Nephron progenitor cell (in vitro differentiated cells): Measurements from ENCODE around the gene VPS13A.

ENCODE experiments used
- DNase-seq: peaks from one replicate; pipeline ENCODE4 v3.0.0; 2021
- H3K27ac Mint-ChIP-seq: 2 replicates; pipeline ENCODE4 v1.8.0; 2021; ENCODE audit warnings: mild to moderate bottlenecking, moderate library complexity, mixed read lengths
- H3K27me3 Mint-ChIP-seq: 2 replicates; pipeline ENCODE4 v1.8.0; 2021; ENCODE audit warnings: mild to moderate bottlenecking, low read depth, mixed read lengths; ENCODE audit not compliant: poor library complexity
- H3K36me3 Mint-ChIP-seq: 2 replicates; pipeline ENCODE4 v1.8.0; 2021; ENCODE audit warnings: low read depth, mixed read lengths
- H3K4me1 Mint-ChIP-seq: 2 replicates; pipeline ENCODE4 v1.8.0; 2021; ENCODE audit warnings: mixed read lengths
- H3K4me3 Mint-ChIP-seq: 2 replicates; pipeline ENCODE4 v1.8.0; 2021; ENCODE audit warnings: mild to moderate bottlenecking, moderate library complexity, mixed read lengths
- H3K9me3 Mint-ChIP-seq: 2 replicates; pipeline ENCODE4 v1.8.0; 2021; ENCODE audit warnings: mild to moderate bottlenecking, moderate library complexity, mixed read lengths
- CTCF ChIP-seq: fragments of 200-600 bp; sonication (generic); IDR thresholded peaks from 2 replicates; pipeline ENCODE4 v1.5.0; 2021; ENCODE audit warnings: antibody characterized with exemption

Gene VPS13A

DNA sequence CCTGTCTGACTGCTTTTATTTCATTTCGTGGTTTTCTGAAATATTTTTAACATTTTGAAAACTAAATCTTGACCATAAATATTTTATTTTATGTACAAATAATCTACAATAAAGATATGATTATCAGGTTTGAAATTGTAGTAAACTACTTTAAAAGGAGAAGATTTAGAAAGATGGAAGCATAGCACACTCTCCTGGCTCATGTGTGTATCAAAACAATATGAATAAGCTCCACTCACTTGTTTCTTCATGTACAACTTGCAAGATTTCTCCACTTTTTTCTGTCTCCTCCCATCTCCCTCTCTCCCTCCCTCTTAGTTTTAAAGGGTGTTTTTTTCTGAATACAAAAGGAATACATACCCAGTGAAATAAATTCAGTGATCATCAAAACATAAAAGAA lies 15.4 kb upstream of the VPS13A start:
- Mint-ChIP-seq H3K9me3 (no peaks in the 10 kb centered on the region), H3K27ac (no peak overlapping the region), H3K4me1 (no peaks in the 10 kb centered on the region), H3K27me3 (peaks cover 17% of the 10 kb centered on the region), H3K4me3 (no peak overlapping the region), H3K36me3 (no peaks in the 10 kb centered on the region)
- DNase-seq: no peak
- TF ChIP-seq CTCF: no peak

- no peak for DNase-seq
- no peak overlapping the region for H3K4me3 Mint-ChIP-seq
- no peaks in the 10 kb centered on the region for H3K9me3 Mint-ChIP-seq
- TF ChIP-seq CTCF: no peak
- no peaks in the 10 kb centered on the region for H3K36me3 Mint-ChIP-seq
- peaks cover 17% of the 10 kb centered on the region for H3K27me3 Mint-ChIP-seq
- no peaks in the 10 kb centered on the region for H3K4me1 Mint-ChIP-seq
- H3K27ac Mint-ChIP-seq: no peak overlapping the region
Measured at GRCh38 chr9:77162366-77162765, 15.0 kb upstream of the VPS13A start.

DNA sequence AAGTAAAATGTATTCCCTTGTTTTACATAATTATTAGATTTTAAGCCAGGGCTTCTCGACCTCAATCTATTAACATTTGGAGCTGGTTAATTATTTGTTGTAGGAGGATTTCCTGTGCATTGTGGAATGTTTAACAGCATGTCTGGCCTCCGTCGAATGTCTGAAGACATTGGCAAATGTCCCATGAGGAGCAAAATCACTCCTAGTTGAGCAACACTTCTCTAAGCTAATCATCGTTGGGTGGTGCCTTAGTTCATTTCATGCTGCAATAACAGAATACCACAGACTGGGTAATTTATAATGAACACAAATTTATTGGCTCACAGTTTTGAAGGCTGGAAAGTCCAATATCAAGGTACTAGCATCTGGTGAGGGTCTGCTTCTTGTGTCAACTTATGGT lies 13.4 kb upstream of the VPS13A start:
- no peaks in the 10 kb centered on the region for H3K36me3 Mint-ChIP-seq
- no peak for DNase-seq
- no peak for TF ChIP-seq CTCF
- no peaks in the 10 kb centered on the region for H3K4me1 Mint-ChIP-seq
- no peak overlapping the region for H3K27ac Mint-ChIP-seq
- H3K9me3 Mint-ChIP-seq: no peaks in the 10 kb centered on the region
- peaks cover 7% of the 10 kb centered on the region for H3K27me3 Mint-ChIP-seq
- no peak overlapping the region for H3K4me3 Mint-ChIP-seq

DNA sequence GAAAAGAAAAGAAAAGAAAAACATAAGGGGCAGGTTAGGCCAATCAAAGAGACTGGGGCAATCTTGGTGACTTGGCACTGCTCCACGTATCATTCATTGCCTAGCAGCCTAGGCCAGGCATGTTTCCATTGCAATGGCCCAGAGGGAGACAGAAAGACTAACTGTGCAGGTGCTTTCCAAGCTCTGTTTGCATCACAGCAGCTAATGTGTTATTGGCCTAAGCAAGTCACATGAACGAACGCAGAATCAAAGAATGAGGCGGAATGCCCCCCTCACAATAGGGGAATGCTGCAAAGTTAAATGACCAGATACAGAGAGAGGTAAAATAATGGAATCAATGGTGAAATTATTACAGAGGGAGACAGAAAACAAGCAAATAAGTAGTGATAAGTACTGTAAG lies 11.1 kb upstream of the VPS13A start:
- H3K27ac Mint-ChIP-seq: no peak overlapping the region
- peaks cover 4% of the 10 kb centered on the region for H3K4me1 Mint-ChIP-seq
- no peaks in the 10 kb centered on the region for H3K27me3 Mint-ChIP-seq
- no peak for DNase-seq
- TF ChIP-seq CTCF: no peak
- H3K4me3 Mint-ChIP-seq: no peak overlapping the region
- H3K9me3 Mint-ChIP-seq: no peaks in the 10 kb centered on the region
- H3K36me3 Mint-ChIP-seq: no peaks in the 10 kb centered on the region

DNA sequence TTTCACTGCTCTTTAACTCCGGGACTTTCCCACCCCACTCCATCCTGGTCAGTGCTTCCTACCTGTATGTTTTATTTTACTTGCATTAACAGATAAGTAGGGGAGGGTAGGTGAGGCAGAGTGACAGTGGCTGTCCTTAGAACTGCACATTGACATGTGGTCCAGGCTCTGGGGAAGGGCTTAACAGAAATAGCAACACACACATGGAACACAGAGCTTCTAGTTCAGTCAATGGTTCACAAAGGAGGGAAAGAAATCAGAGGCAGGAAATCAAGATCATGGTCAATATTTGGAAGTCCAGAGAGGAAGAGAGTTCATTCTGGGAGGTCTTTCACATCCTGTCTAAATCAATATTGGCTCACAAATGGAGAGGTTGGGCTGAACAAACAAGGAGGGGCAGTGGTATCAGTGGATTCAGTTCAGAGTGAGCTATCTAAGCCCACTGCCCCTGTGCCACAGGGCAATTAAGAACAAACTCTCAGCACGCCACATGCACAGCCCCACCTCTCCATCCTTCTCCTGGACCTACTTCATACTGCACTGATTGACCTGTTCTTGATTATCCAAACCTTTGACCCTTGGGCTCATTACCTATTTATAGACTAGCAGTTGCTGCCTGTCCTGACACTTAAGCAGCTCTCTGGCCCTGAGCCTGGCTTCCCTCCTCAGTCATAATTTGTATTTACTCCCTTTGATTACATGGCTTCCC lies 6.2 kb upstream of the VPS13A start:
- Mint-ChIP-seq H3K36me3 (no peaks in the 10 kb centered on the region), H3K27ac (no peak overlapping the region), H3K9me3 (no peaks in the 10 kb centered on the region), H3K4me1 (peaks cover 18% of the 10 kb centered on the region), H3K4me3 (no peak overlapping the region), H3K27me3 (peaks cover 14% of the 10 kb centered on the region)
- DNase-seq: no peak
- no peak for TF ChIP-seq CTCF

DNA sequence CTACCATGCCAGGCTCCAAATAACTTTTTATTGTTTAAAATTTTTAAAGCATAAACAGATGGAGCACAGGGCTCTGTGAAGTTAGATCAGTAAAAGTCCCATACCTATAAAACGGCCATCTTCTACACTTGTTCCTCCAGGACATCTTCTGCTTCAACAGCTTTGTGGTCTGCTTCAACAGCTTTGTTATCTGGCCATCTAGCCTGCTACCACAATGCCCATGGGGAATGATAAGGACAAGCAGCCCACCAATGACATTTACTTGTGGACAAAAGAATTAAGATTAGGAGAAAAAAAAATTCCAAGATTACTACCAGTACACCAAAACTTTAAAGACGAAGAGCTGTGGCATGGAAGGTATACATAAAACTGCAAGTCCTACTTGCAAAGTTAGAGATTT lies 2.2 kb upstream of the VPS13A start:
- Mint-ChIP-seq H3K4me3 (no peak overlapping the region), H3K27me3 (peaks cover 14% of the 10 kb centered on the region), H3K4me1 (peaks cover 46% of the 10 kb centered on the region), H3K27ac (no peak overlapping the region), H3K9me3 (no peaks in the 10 kb centered on the region), H3K36me3 (no peaks in the 10 kb centered on the region)
- TF ChIP-seq CTCF: no peak
- DNase-seq: no peak
